ENCODE data around the gene IDUA. TPM values are rescaled to one million over a fixed set of nuclear protein-coding genes. Genes with fewer than 3 reads are reported as not detected.

IDUA gene
- total RNA-seq, 4 donors from 2014 or later = 15.5 to 32.2 (median 16.9) TPM

DNA sequence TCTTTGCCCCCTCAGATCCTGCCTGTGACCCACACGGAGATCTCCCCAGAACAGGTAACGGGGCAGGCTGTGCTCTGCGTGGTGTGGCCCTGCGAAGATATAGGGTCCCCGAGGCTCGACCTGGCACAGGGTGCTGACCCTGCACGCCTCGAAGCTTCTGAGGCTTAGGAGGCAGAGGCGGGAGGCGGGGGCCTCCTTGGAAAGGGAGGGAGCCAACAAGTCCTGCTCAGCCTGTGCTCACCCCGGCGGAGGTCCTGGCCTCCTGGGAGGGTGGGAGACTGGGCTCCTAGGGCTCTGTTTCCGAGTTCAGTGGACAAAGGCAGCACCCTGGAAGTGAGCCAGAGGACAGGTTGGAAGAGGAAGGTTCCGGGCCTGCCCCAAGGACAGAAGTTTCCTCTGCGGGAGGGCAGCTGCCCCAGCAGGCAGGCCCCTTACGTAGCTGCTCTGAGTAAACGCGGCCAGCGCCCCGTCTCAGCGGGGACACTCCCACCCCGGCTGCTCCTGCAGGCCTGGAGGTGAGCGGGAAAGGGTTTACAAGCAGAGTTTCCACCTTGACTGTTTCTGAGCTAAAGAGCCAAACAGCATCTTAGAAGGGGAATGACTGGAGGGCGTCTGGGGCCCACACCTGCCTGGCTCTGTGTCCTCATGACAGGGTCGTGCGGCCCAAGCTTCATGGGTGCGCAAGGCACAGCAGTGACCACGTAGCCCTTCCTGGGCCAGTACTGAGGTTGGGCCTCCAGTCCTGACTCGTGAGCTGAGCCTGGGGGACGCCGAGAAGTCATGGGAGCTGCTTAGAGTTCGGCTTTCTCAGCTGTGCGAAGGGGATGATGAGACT, 38.5 kb upstream of the IDUA start:
- TF ChIP-seq, protein P1, sequence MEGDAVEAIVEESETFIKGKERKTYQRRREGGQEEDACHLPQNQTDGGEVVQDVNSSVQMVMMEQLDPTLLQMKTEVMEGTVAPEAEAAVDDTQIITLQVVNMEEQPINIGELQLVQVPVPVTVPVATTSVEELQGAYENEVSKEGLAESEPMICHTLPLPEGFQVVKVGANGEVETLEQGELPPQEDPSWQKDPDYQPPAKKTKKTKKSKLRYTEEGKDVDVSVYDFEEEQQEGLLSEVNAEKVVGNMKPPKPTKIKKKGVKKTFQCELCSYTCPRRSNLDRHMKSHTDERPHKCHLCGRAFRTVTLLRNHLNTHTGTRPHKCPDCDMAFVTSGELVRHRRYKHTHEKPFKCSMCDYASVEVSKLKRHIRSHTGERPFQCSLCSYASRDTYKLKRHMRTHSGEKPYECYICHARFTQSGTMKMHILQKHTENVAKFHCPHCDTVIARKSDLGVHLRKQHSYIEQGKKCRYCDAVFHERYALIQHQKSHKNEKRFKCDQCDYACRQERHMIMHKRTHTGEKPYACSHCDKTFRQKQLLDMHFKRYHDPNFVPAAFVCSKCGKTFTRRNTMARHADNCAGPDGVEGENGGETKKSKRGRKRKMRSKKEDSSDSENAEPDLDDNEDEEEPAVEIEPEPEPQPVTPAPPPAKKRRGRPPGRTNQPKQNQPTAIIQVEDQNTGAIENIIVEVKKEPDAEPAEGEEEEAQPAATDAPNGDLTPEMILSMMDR (IDR thresholded peaks at IDR 0.05) = no peak
- DNase-seq (ENCODE audit: low spot score) (no peak), ATAC-seq (ENCODE audit: low FRiP score) (no peak)

- ATAC-seq (ENCODE audit: low FRiP score) (no peak), DNase-seq (ENCODE audit: low spot score) (no peak)
- TF ChIP-seq, protein P1 (IDR thresholded peaks at IDR 0.05) = no peak
Observed at GRCh38 chr4:948936-949300, 37.9 kb upstream of the IDUA start.

DNA sequence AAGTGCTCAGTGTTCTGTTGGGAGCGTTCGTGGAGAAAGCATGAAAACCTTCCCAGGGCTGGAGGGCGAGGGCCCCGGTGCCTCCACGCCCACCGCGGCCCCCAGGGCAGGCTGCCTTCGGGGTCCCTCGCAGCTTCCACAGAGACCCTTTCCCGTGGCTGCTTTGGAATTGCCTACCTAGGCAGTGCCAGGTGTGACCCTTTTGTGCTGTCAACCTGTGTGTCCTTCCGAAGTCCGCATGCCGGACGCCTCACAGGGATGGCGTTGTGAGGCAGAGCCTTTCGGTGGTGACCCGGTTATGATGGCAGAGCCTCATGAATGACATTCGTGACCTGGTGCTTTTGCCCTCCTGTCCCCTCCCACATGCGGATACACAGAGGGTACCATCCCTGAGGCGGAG, 37.2 kb upstream of the IDUA start:
- no peak for DNase-seq (ENCODE audit: low spot score)
- ATAC-seq (ENCODE audit: low FRiP score) = no peak
- TF ChIP-seq, protein P1 (IDR thresholded peaks at IDR 0.05) = no peak

GRCh38 chr4:950136-951020, 36.5 kb upstream of the IDUA start:
- DNase-seq (ENCODE audit: low spot score) (no peak), ATAC-seq (ENCODE audit: low FRiP score) (no peak)
- TF ChIP-seq, protein P1 (IDR thresholded peaks at IDR 0.05) = no peak

DNA sequence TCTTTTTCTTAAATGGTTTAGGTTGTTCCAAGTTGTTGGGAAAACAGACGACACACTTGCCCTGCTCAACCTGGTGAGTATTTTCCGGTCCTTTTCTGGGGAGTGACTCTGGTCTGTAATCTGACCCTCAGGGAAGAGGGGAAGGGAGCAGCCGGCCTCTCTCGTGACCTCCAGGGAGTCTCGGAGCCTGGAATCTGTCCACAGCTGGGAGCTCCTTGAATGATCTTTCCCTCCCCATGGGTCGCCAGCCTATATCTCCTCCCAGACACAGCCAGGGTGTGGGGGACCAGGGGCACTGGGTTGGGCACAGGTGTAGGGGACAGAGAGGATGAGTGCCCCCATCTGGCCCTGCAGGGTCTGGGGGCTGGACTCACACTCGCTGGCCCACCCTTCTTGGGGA, 35.7 kb upstream of the IDUA start:
- TF ChIP-seq, protein P1 (IDR thresholded peaks at IDR 0.05) = no peak
- no peak for ATAC-seq (ENCODE audit: low FRiP score)
- DNase-seq (ENCODE audit: low spot score) = no peak

GRCh38 chr4:951594-952468, 35.0 kb upstream of the IDUA start:
- ATAC-seq (ENCODE audit: low FRiP score) (no peak), DNase-seq (ENCODE audit: low spot score) (no peak)
- TF ChIP-seq, protein P1 (IDR thresholded peaks at IDR 0.05) = no peak
